ENCODE results near the gene NGEF. TPM values are rescaled to one million over a fixed set of nuclear protein-coding genes. Genes with fewer than 3 reads are reported as not detected.

NGEF gene
- polyA plus RNA-seq, 3 donors: not detected

- H3K9ac ChIP-seq (ENCODE audit: insufficient read depth, low read length, poor library complexity, severe bottlenecking): no peak overlapping the region
- H3K27ac ChIP-seq (ENCODE audit: low read depth in 1 of 2, low read length in 2 of 2): no peak overlapping the region
- H3K9me3 ChIP-seq (replicated peaks in 1 of 2; ENCODE audit: control insufficient read depth in 1 of 2, insufficient read depth in 1 of 2, low read length in 2 of 2): no peaks in the 10 kb centered on the region
- peaks cover 13% of the 10 kb centered on the region for H3K4me1 Mint-ChIP-seq
- H3K9me3 Mint-ChIP-seq: no peaks in the 10 kb centered on the region
- DNase-seq: no peak
- 94% methylated on average over 6 of the region's 10 CpGs for WGBS (ENCODE audit: insufficient coverage)
- no peak overlapping the region for H3K4me3 ChIP-seq (replicated peaks in 1 of 3; ENCODE audit: low read depth in 2 of 3, low read length in 3 of 3)
- H3K36me3 Mint-ChIP-seq: no peaks in the 10 kb centered on the region
- H3K36me3 ChIP-seq (replicated peaks in 1 of 2; ENCODE audit: control insufficient read depth in 1 of 2, insufficient read depth in 2 of 2, low read length in 2 of 2): no peaks in the 10 kb centered on the region
- H2AFZ ChIP-seq (ENCODE audit: insufficient read depth, low read depth, low read length, poor library complexity, severe bottlenecking): no peak overlapping the region
- H4K20me1 ChIP-seq (ENCODE audit: insufficient read depth, low read length): no peaks in the 10 kb centered on the region
- no peaks in the 10 kb centered on the region for H3K79me2 ChIP-seq (ENCODE audit: insufficient read depth, low read length)
- no peak overlapping the region for H3K4me2 ChIP-seq (replicated peaks; ENCODE audit: extremely low read depth, low read length, poor library complexity, severe bottlenecking)
- peaks cover 5 to 10% (median 7%) of the 10 kb centered on the region in 3 donors for H3K27me3 Mint-ChIP-seq (ENCODE audit: low read depth in 3 of 3)
- no peaks in the 10 kb centered on the region for H3K27me3 ChIP-seq (ENCODE audit: control insufficient read depth in 2 of 2, insufficient read depth in 2 of 2, low read length in 2 of 2)
- no peak overlapping the region for H3K4me3 Mint-ChIP-seq
- intact Hi-C loops (cut with micrococcal nuclease): no loop called here
- TF ChIP-seq CTCF (IDR thresholded peaks at IDR 0.05): no peak
- peaks cover 2 to 8% of the 10 kb centered on the region in 2 donors for H3K4me1 ChIP-seq (ENCODE audit: control insufficient read depth in 1 of 2, insufficient read depth in 2 of 2, low read length in 2 of 2)
- no peak overlapping the region for H3K27ac Mint-ChIP-seq
These were observed 35.6 kb upstream of the NGEF start for GRCh38 chr2:233048569-233049193.

- Histone ChIP-seq H3K4me1 (ENCODE audit: control insufficient read depth in 1 of 2, insufficient read depth in 2 of 2, low read length in 2 of 2) (peaks cover 2 to 8% of the 10 kb centered on the region in 2 donors), H3K27ac (ENCODE audit: low read depth in 1 of 2, low read length in 2 of 2) (no peak overlapping the region), H2AFZ (ENCODE audit: insufficient read depth, low read depth, low read length, poor library complexity, severe bottlenecking) (no peak overlapping the region), H3K4me2 (replicated peaks; ENCODE audit: extremely low read depth, low read length, poor library complexity, severe bottlenecking) (no peak overlapping the region), H4K20me1 (ENCODE audit: insufficient read depth, low read length) (no peaks in the 10 kb centered on the region), H3K36me3 (replicated peaks in 1 of 2; ENCODE audit: control insufficient read depth in 1 of 2, insufficient read depth in 2 of 2, low read length in 2 of 2) (no peaks in the 10 kb centered on the region), H3K79me2 (ENCODE audit: insufficient read depth, low read length) (no peaks in the 10 kb centered on the region), H3K9me3 (replicated peaks in 1 of 2; ENCODE audit: control insufficient read depth in 1 of 2, insufficient read depth in 1 of 2, low read length in 2 of 2) (no peaks in the 10 kb centered on the region), H3K4me3 (replicated peaks in 1 of 3; ENCODE audit: low read depth in 2 of 3, low read length in 3 of 3) (no peak overlapping the region), H3K9ac (ENCODE audit: insufficient read depth, low read length, poor library complexity, severe bottlenecking) (no peak overlapping the region), H3K27me3 (ENCODE audit: control insufficient read depth in 2 of 2, insufficient read depth in 2 of 2, low read length in 2 of 2) (no peaks in the 10 kb centered on the region)
- no peak for TF ChIP-seq CTCF (IDR thresholded peaks at IDR 0.05)
- no peak overlapping the region for H3K27ac Mint-ChIP-seq
- H3K36me3 Mint-ChIP-seq: no peaks in the 10 kb centered on the region
- DNase-seq: no peak
- H3K4me1 Mint-ChIP-seq: peaks cover 12% of the 10 kb centered on the region
- WGBS (ENCODE audit: insufficient coverage): 98% methylated on average over 9 of the region's 9 CpGs
- H3K27me3 Mint-ChIP-seq (ENCODE audit: low read depth in 3 of 3): peaks cover 5 to 8% (median 7%) of the 10 kb centered on the region in 3 donors
- no peaks in the 10 kb centered on the region for H3K9me3 Mint-ChIP-seq
- no peak overlapping the region for H3K4me3 Mint-ChIP-seq
- intact Hi-C loops (cut with micrococcal nuclease): no loop called here
These were observed 34.6 kb upstream of the NGEF start for GRCh38 chr2:233047667-233048066.

Measured in CD14-positive monocyte (primary cell).